Mucosa of rectum (tissue), 2 donors: ENCODE measurements around the gene MTMR8.
"Not testable (repeated sequence)": the region's sequence is repeated elsewhere in the genome, so short reads cannot be mapped to it uniquely, and the experiment has no call there.

Experiments used
- H3K27ac ChIP-seq, 2 donors: one replicate each; pipeline ENCODE4 v1.7.0; 2013; ENCODE audit warnings: inconsistent platforms in 2 of 2, low read depth in 2 of 2, low read length in 2 of 2
- H3K27me3 ChIP-seq, 2 donors: one replicate each; pipeline ENCODE4 v1.7.0; 2013; ENCODE audit warnings: low read length in 2 of 2; ENCODE audit not compliant: control insufficient read depth in 2 of 2, insufficient read depth in 2 of 2
- H3K36me3 ChIP-seq, 2 donors: one replicate each; pipeline ENCODE4 v1.7.0; 2013; ENCODE audit warnings: low read length in 2 of 2; ENCODE audit not compliant: control insufficient read depth in 2 of 2, insufficient read depth in 2 of 2
- H3K4me1 ChIP-seq, 2 donors: one replicate each; pipeline ENCODE4 v1.7.0; 2013; ENCODE audit warnings: low read length in 2 of 2, mild to moderate bottlenecking in 1 of 2; ENCODE audit not compliant: control insufficient read depth in 2 of 2, insufficient read depth in 2 of 2
- H3K4me3 ChIP-seq, 2 donors: one replicate each; pipeline ENCODE4 v1.7.0; 2013; ENCODE audit warnings: low read length in 2 of 2
- H3K9ac ChIP-seq, 2 donors: one replicate each; pipeline ENCODE4 v1.7.0; 2013; ENCODE audit warnings: low read length in 2 of 2, low read depth in 1 of 2, mild to moderate bottlenecking in 1 of 2
- H3K9me3 ChIP-seq, 2 donors: one replicate each; pipeline ENCODE4 v1.7.0; 2013; ENCODE audit warnings: low read length in 2 of 2; ENCODE audit not compliant: control insufficient read depth in 2 of 2
- donor health status: healthy.
- donor health status: Normal muscosa, but diverticular disease.

The MTMR8 gene

GRCh38 chrX:64394059-64394873 is 986 bp downstream of the MTMR8 start:
- Histone ChIP-seq H3K9me3 (no peaks in the 10 kb centered on the region), H3K27me3 (no peaks in the 10 kb centered on the region), H3K36me3 (no peaks in the 10 kb centered on the region), H3K4me3 (peak overlapping the region; percentile 89 to 95), H3K9ac (peak overlapping the region; percentile 76 to 78), H3K4me1 (peaks cover 1 to 2% of the 10 kb centered on the region in 2 donors), H3K27ac (peak overlapping the region; percentile 32 to 42)

DNA sequence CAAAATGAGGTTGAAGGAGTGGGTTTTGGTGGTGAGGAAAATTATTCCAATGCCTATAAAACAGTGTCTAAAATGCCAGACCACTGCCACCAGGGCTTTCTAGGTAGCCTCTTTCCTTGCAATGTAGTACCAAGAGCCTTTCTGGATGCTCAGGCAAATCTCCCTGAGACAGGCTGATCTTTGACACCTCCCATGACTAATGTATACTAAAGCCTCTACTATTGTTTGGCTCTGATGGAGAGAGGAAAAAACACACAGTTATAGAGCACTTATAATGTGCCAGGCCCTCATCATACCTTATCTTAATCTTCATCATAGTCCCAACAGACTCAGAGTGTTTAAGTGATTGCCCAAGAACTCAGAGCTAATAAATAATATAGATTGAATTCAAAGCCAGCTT is 5.8 kb downstream of the MTMR8 start:
- H3K4me3 ChIP-seq: no peak overlapping the region
- no peak overlapping the region for H3K27ac ChIP-seq
- H3K9ac ChIP-seq: no peak overlapping the region
- peaks cover 2 to 4% of the 10 kb centered on the region in 2 donors for H3K4me1 ChIP-seq
- no peaks in the 10 kb centered on the region for H3K36me3 ChIP-seq
- peaks cover 6 to 7% of the 10 kb centered on the region in 2 donors for H3K9me3 ChIP-seq
- H3K27me3 ChIP-seq: no peaks in the 10 kb centered on the region

DNA sequence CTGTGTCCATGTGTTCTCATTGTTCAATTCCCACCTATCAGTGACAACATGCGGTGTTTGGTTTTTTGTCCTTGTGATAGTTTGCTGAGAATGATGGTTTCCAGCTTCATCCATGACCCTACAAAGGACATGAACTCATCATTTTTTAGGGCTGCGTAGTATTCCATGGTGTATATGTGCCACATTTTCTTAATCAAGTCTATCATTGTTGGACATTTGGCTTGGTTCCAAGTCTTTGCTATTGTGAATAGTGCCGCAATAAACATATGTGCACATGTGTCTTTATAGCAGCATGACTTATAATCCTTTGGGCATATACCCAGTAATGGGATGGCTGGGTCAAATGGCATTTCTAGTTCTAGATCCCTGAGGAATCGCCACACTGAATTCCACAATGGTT is 14.5 kb downstream of the MTMR8 start:
- H3K9me3 ChIP-seq: peaks cover 7 to 16% of the 10 kb centered on the region in 2 donors
- H3K9ac ChIP-seq, H3K4me3 ChIP-seq, H3K27ac ChIP-seq, H3K27me3 ChIP-seq, H3K4me1 ChIP-seq, H3K36me3 ChIP-seq: not testable (repeated sequence)

GRCh38 chrX:64379924-64380323 is 15.3 kb downstream of the MTMR8 start:
- no peak overlapping the region for H3K27ac ChIP-seq
- H3K4me1 ChIP-seq: no peaks in the 10 kb centered on the region
- no peaks in the 10 kb centered on the region for H3K36me3 ChIP-seq
- no peaks in the 10 kb centered on the region for H3K27me3 ChIP-seq
- H3K9ac ChIP-seq: no peak overlapping the region
- H3K9me3 ChIP-seq: peaks cover 9 to 16% of the 10 kb centered on the region in 2 donors
- no peak overlapping the region for H3K4me3 ChIP-seq

DNA sequence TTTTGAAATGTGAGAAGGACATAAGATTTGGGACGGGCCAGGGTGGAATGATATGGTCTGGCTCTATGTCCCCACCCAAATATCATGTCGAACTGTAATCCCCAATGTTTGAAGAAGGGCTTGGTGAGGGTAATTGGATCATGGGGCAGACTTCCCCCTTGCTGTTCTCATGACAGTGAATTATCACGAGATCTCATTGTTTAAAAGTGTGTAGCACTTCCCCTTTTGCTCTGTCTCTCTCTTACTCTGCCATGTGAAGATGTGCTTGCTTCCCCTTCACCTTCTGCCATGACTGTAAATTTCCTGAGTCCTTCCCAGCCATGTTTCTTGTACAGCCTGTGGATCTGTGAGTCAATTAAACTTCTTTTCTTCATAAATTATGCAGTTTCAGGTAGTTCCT is 17.5 kb downstream of the MTMR8 start:
- H3K9me3 ChIP-seq: peaks cover 4 to 5% of the 10 kb centered on the region in 2 donors
- no peaks in the 10 kb centered on the region for H3K27me3 ChIP-seq
- H3K4me3 ChIP-seq: no peak overlapping the region
- no peaks in the 10 kb centered on the region for H3K36me3 ChIP-seq
- H3K27ac ChIP-seq: no peak overlapping the region
- H3K9ac ChIP-seq: no peak overlapping the region
- H3K4me1 ChIP-seq: no peaks in the 10 kb centered on the region

GRCh38 chrX:64352081-64352480 is 43.2 kb downstream of the MTMR8 start:
- peaks cover 0 to 2% of the 10 kb centered on the region in 2 donors for H3K36me3 ChIP-seq
- peaks cover 0 to 3% of the 10 kb centered on the region in 2 donors for H3K4me1 ChIP-seq
- H3K4me3 ChIP-seq: no peak overlapping the region
- no peaks in the 10 kb centered on the region for H3K27me3 ChIP-seq
- H3K9me3 ChIP-seq: no peaks in the 10 kb centered on the region
- H3K9ac ChIP-seq: no peak overlapping the region
- peak overlapping the region in 1 of 2 donors; percentile 26 for H3K27ac ChIP-seq

- Histone ChIP-seq H3K4me1 (peaks cover 0 to 3% of the 10 kb centered on the region in 2 donors), H3K36me3 (peaks cover 0 to 2% of the 10 kb centered on the region in 2 donors), H3K9ac (no peak overlapping the region), H3K27me3 (no peaks in the 10 kb centered on the region), H3K4me3 (no peak overlapping the region), H3K9me3 (no peaks in the 10 kb centered on the region), H3K27ac (no peak overlapping the region)
These were observed 44.7 kb downstream of the MTMR8 start for GRCh38 chrX:64350521-64350920.

GRCh38 chrX:64350047-64350446 is 45.2 kb downstream of the MTMR8 start:
- H3K27me3 ChIP-seq: no peaks in the 10 kb centered on the region
- H3K4me1 ChIP-seq: peaks cover 0 to 3% of the 10 kb centered on the region in 2 donors
- H3K9me3 ChIP-seq: no peaks in the 10 kb centered on the region
- H3K9ac ChIP-seq: no peak overlapping the region
- no peak overlapping the region for H3K27ac ChIP-seq
- peaks cover 0 to 2% of the 10 kb centered on the region in 2 donors for H3K36me3 ChIP-seq
- no peak overlapping the region for H3K4me3 ChIP-seq

- Histone ChIP-seq H3K9me3 (no peaks in the 10 kb centered on the region), H3K4me1 (no peaks in the 10 kb centered on the region), H3K27me3 (no peaks in the 10 kb centered on the region), H3K36me3 (no peaks in the 10 kb centered on the region), H3K27ac (no peak overlapping the region), H3K4me3 (no peak overlapping the region), H3K9ac (no peak overlapping the region)
These were observed 52.4 kb downstream of the MTMR8 start for GRCh38 chrX:64342811-64343210.

DNA sequence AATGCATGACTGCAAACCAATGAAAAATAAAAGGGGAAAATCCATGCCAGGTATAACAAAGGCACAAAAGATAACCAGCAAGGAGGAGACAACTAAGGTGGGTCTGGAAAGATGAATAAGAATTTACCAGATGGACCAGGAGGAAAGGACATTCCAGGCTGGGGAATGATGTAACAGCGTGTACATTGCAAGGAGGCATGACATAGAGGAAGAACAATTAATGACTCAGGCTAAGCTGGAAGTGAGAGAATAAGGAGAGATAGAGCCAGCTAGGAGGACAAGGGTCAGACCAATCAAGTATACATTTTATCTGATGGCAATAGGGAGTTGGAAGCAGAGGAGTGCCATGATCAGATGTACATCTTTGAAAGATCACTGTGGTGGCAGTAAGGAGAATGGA is 57.0 kb downstream of the MTMR8 start:
- H3K4me3 ChIP-seq: no peak overlapping the region
- peaks cover 0 to 7% of the 10 kb centered on the region in 2 donors for H3K4me1 ChIP-seq
- no peak overlapping the region for H3K27ac ChIP-seq
- H3K9ac ChIP-seq: no peak overlapping the region
- no peaks in the 10 kb centered on the region for H3K36me3 ChIP-seq
- no peaks in the 10 kb centered on the region for H3K27me3 ChIP-seq
- no peaks in the 10 kb centered on the region for H3K9me3 ChIP-seq
